ENCODE measurements around the gene CALML5. TPM values are rescaled to one million over a fixed set of nuclear protein-coding genes. Genes with fewer than 3 reads are reported as not detected.

The CALML5 gene
- total RNA-seq, 2 experiments from 2014 or later: not detected

GRCh38 chr10:5508161-5508604 lies 8.8 kb upstream of the CALML5 start:
- ChIA-PET CTCF (ENCODE audit: unreplicated experiment) (no interaction called here), POLR2A (interaction anchor here (1.2 kb wide), 1 partner anchor 11 kb away, joined by 4 read pairs; no protein-coding TSS in a partner anchor)
- intact Hi-C loops (cut with micrococcal nuclease; ENCODE audit: unreplicated experiment): no loop called here
- Histone ChIP-seq H3K4me3 (ENCODE audit: low read depth, low read length, poor library complexity, severe bottlenecking) (no peak overlapping the region), H4K20me1 (ENCODE audit: insufficient read depth, low read length) (no peaks in the 10 kb centered on the region), H3K36me3 (ENCODE audit: insufficient read depth, low read length) (no peaks in the 10 kb centered on the region), H3K27ac (ENCODE audit: low read depth, low read length, poor library complexity, severe bottlenecking) (no peak overlapping the region), H3K9me2 (ENCODE audit: insufficient read depth, low read length) (no peaks in the 10 kb centered on the region), H3K9me3 (ENCODE audit: low read length) (no peaks in the 10 kb centered on the region), H2AFZ (ENCODE audit: low read length) (no peak overlapping the region), H3K4me1 (ENCODE audit: insufficient read depth, low read length, poor library complexity, severe bottlenecking) (no peaks in the 10 kb centered on the region), H3K4me2 (ENCODE audit: low read length) (no peak overlapping the region), H3K79me2 (ENCODE audit: insufficient read depth, low read depth, low read length) (no peaks in the 10 kb centered on the region)
- DNase-seq (ENCODE audit: low spot score): no peak
- no peak for TF ChIP-seq EZH2phosphoT487 (IDR thresholded peaks at IDR 0.05; ENCODE audit: borderline replicate concordance, low read depth, low read length)
- no peak for TF ChIP-seq CTCF (conservative IDR thresholded peaks at IDR 0.05; ENCODE audit: low read length)
- BruUV-seq (replicated peaks): no TSS peak

- TF ChIP-seq CTCF (conservative IDR thresholded peaks at IDR 0.05; ENCODE audit: low read length) (no peak), EZH2phosphoT487 (IDR thresholded peaks at IDR 0.05; ENCODE audit: borderline replicate concordance, low read depth, low read length) (no peak)
- Histone ChIP-seq H3K4me2 (ENCODE audit: low read length) (no peak overlapping the region), H3K9me3 (ENCODE audit: low read length) (no peaks in the 10 kb centered on the region), H2AFZ (ENCODE audit: low read length) (no peak overlapping the region), H4K20me1 (ENCODE audit: insufficient read depth, low read length) (no peaks in the 10 kb centered on the region), H3K4me1 (ENCODE audit: insufficient read depth, low read length, poor library complexity, severe bottlenecking) (no peaks in the 10 kb centered on the region), H3K9me2 (ENCODE audit: insufficient read depth, low read length) (no peaks in the 10 kb centered on the region), H3K79me2 (ENCODE audit: insufficient read depth, low read depth, low read length) (no peaks in the 10 kb centered on the region), H3K36me3 (ENCODE audit: insufficient read depth, low read length) (no peaks in the 10 kb centered on the region), H3K27ac (ENCODE audit: low read depth, low read length, poor library complexity, severe bottlenecking) (no peak overlapping the region), H3K4me3 (ENCODE audit: low read depth, low read length, poor library complexity, severe bottlenecking) (no peak overlapping the region)
- ChIA-PET CTCF (ENCODE audit: unreplicated experiment) (no interaction called here), POLR2A (interaction anchor here (1.2 kb wide), 1 partner anchor 11 kb away, joined by 4 read pairs; no protein-coding TSS in a partner anchor)
- no peak for DNase-seq (ENCODE audit: low spot score)
- intact Hi-C loops (cut with micrococcal nuclease; ENCODE audit: unreplicated experiment): no loop called here
- no TSS peak for BruUV-seq (replicated peaks)
Measured at GRCh38 chr10:5507649-5508131, 8.3 kb upstream of the CALML5 start.

- Histone ChIP-seq H3K4me1 (ENCODE audit: insufficient read depth, low read length, poor library complexity, severe bottlenecking) (no peaks in the 10 kb centered on the region), H3K9me3 (ENCODE audit: low read length) (no peaks in the 10 kb centered on the region), H3K4me2 (ENCODE audit: low read length) (no peak overlapping the region), H3K4me3 (ENCODE audit: low read depth, low read length, poor library complexity, severe bottlenecking) (no peak overlapping the region), H4K20me1 (ENCODE audit: insufficient read depth, low read length) (no peaks in the 10 kb centered on the region), H3K27ac (ENCODE audit: low read depth, low read length, poor library complexity, severe bottlenecking) (no peak overlapping the region), H3K79me2 (ENCODE audit: insufficient read depth, low read depth, low read length) (no peaks in the 10 kb centered on the region), H2AFZ (ENCODE audit: low read length) (no peak overlapping the region), H3K9me2 (ENCODE audit: insufficient read depth, low read length) (no peaks in the 10 kb centered on the region), H3K36me3 (ENCODE audit: insufficient read depth, low read length) (no peaks in the 10 kb centered on the region)
- POLR2A ChIA-PET: no interaction called here
- no peak for DNase-seq (ENCODE audit: low spot score)
- BruUV-seq (replicated peaks): no TSS peak
- CTCF ChIA-PET (ENCODE audit: unreplicated experiment): interaction anchor here (0.5 kb wide), 1 partner anchor 42 kb away, joined by 4 read pairs; no protein-coding TSS in a partner anchor
- TF ChIP-seq EZH2phosphoT487 (IDR thresholded peaks at IDR 0.05; ENCODE audit: borderline replicate concordance, low read depth, low read length): no peak
- intact Hi-C loops (cut with micrococcal nuclease; ENCODE audit: unreplicated experiment): no loop called here
Measured at GRCh38 chr10:5506751-5507648, 7.6 kb upstream of the CALML5 start.
